GM12864 (cell line): ENCODE measurements around the gene C19orf25.

Experiments
- DNase-seq: peaks from one replicate; pipeline ENCODE4 v3.0.0-alpha.2; 2011; ENCODE audit warnings: low read depth
- H3K4me3 ChIP-seq: 2 replicates; pipeline ENCODE4 v1.5.1; 2011; ENCODE audit warnings: mild to moderate bottlenecking, low read depth, low read length, control low read depth
- TF ChIP-seq, protein P1 (sequence below): IDR thresholded peaks from 2 replicates; pipeline ENCODE4 v1.5.1; 2011; ENCODE audit warnings: low read depth, mild to moderate bottlenecking, moderate library complexity, low read length, control low read depth, inconsistent platforms; ENCODE audit errors: missing control alignments

Gene C19orf25

DNA sequence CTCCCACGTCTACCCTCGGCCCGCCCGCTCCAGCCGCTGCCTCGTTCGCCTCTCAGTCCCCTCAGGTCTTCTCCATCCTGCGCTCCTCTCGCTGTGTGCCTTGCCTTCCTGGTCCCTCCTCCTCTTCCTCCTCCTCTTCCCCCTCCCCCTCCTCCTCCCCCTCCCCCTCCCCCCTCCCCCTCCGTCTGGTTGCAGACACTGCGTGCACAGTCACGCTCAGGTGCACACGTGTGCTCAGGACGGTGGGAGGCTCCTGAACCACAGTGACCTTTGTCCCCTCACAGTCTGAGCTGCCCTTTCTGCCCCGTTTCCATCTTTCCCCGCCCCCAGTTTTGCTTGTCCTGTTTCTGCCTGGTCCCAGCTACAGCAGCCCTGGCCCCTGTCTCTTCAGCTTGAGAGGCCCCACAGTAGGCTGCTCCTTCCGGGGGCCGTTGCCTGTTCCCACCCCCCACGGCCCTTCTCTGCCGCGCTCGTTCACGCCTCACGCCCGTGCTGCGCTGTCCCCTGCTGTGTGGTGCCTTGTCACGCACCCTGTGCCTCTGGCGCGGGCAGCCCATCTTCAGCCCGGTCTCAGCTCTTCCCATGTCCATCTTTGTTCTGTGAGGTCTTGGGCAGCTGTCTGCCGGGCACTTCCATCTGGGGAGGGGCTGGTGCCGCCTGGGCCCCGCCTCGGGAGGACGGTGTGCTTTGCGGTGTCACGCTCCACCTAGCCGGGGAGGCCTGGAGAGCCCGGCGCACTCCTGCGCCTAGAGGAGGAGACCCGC, 54.6 kb downstream of the C19orf25 start:
- H3K4me3 ChIP-seq = no peak overlapping the region
- no peak for DNase-seq
- TF ChIP-seq, protein P1, sequence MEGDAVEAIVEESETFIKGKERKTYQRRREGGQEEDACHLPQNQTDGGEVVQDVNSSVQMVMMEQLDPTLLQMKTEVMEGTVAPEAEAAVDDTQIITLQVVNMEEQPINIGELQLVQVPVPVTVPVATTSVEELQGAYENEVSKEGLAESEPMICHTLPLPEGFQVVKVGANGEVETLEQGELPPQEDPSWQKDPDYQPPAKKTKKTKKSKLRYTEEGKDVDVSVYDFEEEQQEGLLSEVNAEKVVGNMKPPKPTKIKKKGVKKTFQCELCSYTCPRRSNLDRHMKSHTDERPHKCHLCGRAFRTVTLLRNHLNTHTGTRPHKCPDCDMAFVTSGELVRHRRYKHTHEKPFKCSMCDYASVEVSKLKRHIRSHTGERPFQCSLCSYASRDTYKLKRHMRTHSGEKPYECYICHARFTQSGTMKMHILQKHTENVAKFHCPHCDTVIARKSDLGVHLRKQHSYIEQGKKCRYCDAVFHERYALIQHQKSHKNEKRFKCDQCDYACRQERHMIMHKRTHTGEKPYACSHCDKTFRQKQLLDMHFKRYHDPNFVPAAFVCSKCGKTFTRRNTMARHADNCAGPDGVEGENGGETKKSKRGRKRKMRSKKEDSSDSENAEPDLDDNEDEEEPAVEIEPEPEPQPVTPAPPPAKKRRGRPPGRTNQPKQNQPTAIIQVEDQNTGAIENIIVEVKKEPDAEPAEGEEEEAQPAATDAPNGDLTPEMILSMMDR = no peak

DNA sequence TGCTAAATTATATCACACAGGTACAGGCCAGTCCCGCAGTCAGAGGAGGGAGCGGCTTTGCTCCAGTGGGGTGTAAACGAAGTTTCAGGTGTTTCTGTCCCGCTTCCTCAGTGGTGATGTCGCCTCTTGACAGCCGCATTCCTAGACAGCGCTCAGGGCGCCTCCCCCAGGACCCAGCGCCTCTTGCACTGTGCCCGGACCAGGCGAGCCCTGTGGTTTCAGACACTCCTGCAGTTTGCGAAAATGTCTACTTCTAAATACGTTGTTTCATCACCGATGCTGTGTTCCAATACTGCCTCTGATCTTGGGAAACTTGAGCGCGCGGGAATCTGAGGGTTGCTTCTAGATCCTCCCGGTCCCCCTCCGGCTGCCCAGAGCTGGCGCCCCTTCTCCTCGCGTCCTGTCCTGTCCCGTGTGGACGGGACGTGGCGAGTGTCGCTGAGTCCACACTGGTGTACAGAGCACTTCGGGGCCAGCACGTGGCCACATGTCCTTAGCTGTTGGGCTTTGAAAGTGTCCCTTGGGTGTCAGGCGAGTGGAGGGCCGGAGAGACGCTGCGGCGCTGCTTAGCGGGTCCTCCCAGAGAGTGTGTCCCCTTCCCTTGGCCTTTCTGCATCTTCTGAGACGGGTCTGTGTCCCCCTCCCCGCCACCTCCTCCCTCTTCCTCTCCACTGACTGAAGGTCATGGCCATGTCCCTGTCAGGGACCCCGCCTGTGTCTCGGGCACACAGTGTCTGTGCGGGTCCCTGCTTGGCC, 55.4 kb downstream of the C19orf25 start:
- DNase-seq = no peak
- TF ChIP-seq, protein P1 = no peak
- no peak overlapping the region for H3K4me3 ChIP-seq
